Measurements from ENCODE around the gene ATP6V1E1.
A peak's percentile ranks its signal among the peaks of the same experiment; 100 is the strongest.
"Not testable (repeated sequence)": the region's sequence is repeated elsewhere in the genome, so short reads cannot be mapped to it uniquely, and the experiment has no call there.

ATP6V1E1 gene

GRCh38 chr22:17581631-17582030 is 46.9 kb downstream of the ATP6V1E1 start:
- TF ChIP-seq POLR2A (IDR thresholded peaks at IDR 0.05; ENCODE audit: low read depth, low read length), result no peak
- DNase-seq (ENCODE audit: insufficient read length, low spot score) (no peak), FAIRE-seq (no peak)

GRCh38 chr22:17581056-17581455 is 47.5 kb downstream of the ATP6V1E1 start:
- FAIRE-seq (no peak), DNase-seq (ENCODE audit: insufficient read length, low spot score) (no peak)
- no peak for TF ChIP-seq POLR2A (IDR thresholded peaks at IDR 0.05; ENCODE audit: low read depth, low read length)

GRCh38 chr22:17580441-17581031 is 48.0 kb downstream of the ATP6V1E1 start:
- no peak for DNase-seq (ENCODE audit: insufficient read length, low spot score)
- FAIRE-seq, result no peak
- no peak for TF ChIP-seq POLR2A (IDR thresholded peaks at IDR 0.05; ENCODE audit: low read depth, low read length)

GRCh38 chr22:17579535-17579981 is 49.0 kb downstream of the ATP6V1E1 start:
- no peak for TF ChIP-seq POLR2A (IDR thresholded peaks at IDR 0.05; ENCODE audit: low read depth, low read length)

GRCh38 chr22:17578136-17578754 is 50.3 kb downstream of the ATP6V1E1 start:
- TF ChIP-seq POLR2A (IDR thresholded peaks at IDR 0.05; ENCODE audit: low read depth, low read length), result no peak
- FAIRE-seq (no peak), DNase-seq (ENCODE audit: insufficient read length, low spot score) (no peak)

More at GRCh38 chr22:17579535-17579981, 49.0 kb downstream of the ATP6V1E1 start:
- DNase-seq (ENCODE audit: insufficient read length, low spot score) (no peak), FAIRE-seq (no peak)

GRCh38 chr22:17576470-17576869 is 52.1 kb downstream of the ATP6V1E1 start:
- peak; percentile 98 for FAIRE-seq
- peak; percentile 67 for DNase-seq (ENCODE audit: insufficient read length, low spot score)
- no peak for TF ChIP-seq POLR2A (IDR thresholded peaks at IDR 0.05; ENCODE audit: low read depth, low read length)

GRCh38 chr22:17575681-17576080 is 52.9 kb downstream of the ATP6V1E1 start:
- no peak for FAIRE-seq
- DNase-seq (ENCODE audit: insufficient read length, low spot score), result no peak
- no peak for TF ChIP-seq POLR2A (IDR thresholded peaks at IDR 0.05; ENCODE audit: low read depth, low read length)

- no peak for FAIRE-seq
- DNase-seq (ENCODE audit: insufficient read length, low spot score), result no peak
- no peak for TF ChIP-seq POLR2A (IDR thresholded peaks at IDR 0.05; ENCODE audit: low read depth, low read length)
These were observed 53.4 kb downstream of the ATP6V1E1 start for GRCh38 chr22:17575151-17575550.

GRCh38 chr22:17570851-17571631 is 57.5 kb downstream of the ATP6V1E1 start:
- no peak for TF ChIP-seq POLR2A (IDR thresholded peaks at IDR 0.05; ENCODE audit: low read depth, low read length)
- FAIRE-seq, result no peak
- DNase-seq (ENCODE audit: insufficient read length, low spot score), result peak; percentile 36

GRCh38 chr22:17569971-17570511 is 58.5 kb downstream of the ATP6V1E1 start:
- FAIRE-seq (no peak), DNase-seq (ENCODE audit: insufficient read length, low spot score) (no peak)

GRCh38 chr22:17566776-17567175 is 61.8 kb downstream of the ATP6V1E1 start:
- no peak for DNase-seq (ENCODE audit: insufficient read length, low spot score)

More at GRCh38 chr22:17569971-17570511, 58.5 kb downstream of the ATP6V1E1 start:
- no peak for TF ChIP-seq POLR2A (IDR thresholded peaks at IDR 0.05; ENCODE audit: low read depth, low read length)

GRCh38 chr22:17566016-17566687 is 62.4 kb downstream of the ATP6V1E1 start:
- FAIRE-seq, result not testable (repeated sequence)

More at GRCh38 chr22:17566776-17567175, 61.8 kb downstream of the ATP6V1E1 start:
- FAIRE-seq, result no peak
- TF ChIP-seq POLR2A (IDR thresholded peaks at IDR 0.05; ENCODE audit: low read depth, low read length), result no peak

GRCh38 chr22:17563936-17564391 is 64.6 kb downstream of the ATP6V1E1 start:
- DNase-seq (ENCODE audit: insufficient read length, low spot score) (no peak), FAIRE-seq (no peak)
- no peak for TF ChIP-seq POLR2A (IDR thresholded peaks at IDR 0.05; ENCODE audit: low read depth, low read length)

More at GRCh38 chr22:17566016-17566687, 62.4 kb downstream of the ATP6V1E1 start:
- DNase-seq (ENCODE audit: insufficient read length, low spot score), result not testable (repeated sequence)

Data from H54 (cell line).